Epithelial cell of prostate (primary cell): ENCODE measurements around the gene XG.
A peak's percentile ranks its signal among the peaks of the same experiment; 100 is the strongest.
"Not testable (repeated sequence)": the region's sequence is repeated elsewhere in the genome, so short reads cannot be mapped to it uniquely, and the experiment has no call there.

ENCODE experiments used
- DNase-seq: peaks from one replicate; pipeline ENCODE4 v3.0.0-alpha.2; 2011; ENCODE audit warnings: low read depth, low spot score
- H3K27ac ChIP-seq: fragments of 450-650 bp; 2 replicates; pipeline ENCODE4 v1.5.1; 2017; ENCODE audit warnings: mild to moderate bottlenecking

The XG gene

DNA sequence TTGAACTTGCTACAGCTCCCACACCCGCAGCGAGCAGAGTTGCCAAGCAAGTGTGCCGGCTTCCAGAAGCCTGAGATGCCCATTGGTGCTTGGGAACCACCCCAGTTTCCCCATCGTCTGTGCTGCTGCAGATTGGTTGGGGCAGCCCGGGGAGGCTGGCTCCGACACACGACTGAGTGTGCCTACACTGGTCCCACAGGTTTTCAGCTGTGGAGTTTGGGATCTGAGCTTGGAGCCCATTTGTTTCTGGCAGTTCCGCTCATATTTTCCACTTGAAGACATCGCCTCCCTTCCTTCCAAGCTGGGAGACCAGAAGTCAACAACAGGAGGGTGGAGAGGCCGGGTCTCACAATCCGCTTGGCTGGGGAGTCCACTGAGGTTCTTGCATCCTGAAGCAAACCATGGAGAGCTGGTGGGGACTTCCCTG lies at the start of gene XG:
Gene XG, plus strand, starts transcription at position 167 of the 427 bp plus-strand sequence. Its CDS starts 235 bp downstream, at position 402.
- peak; percentile 6 for DNase-seq
- peak within 1 kb of the TSS; percentile 58 for H3K27ac ChIP-seq

- DNase-seq, result no peak
- peak overlapping the region; percentile 50 for H3K27ac ChIP-seq
These were observed 47.9 kb upstream of the XG start for GRCh38 chrX:2703991-2704369.

GRCh38 chrX:2705046-2705832 lies 46.6 kb upstream of the XG start:
- DNase-seq, result no peak
- H3K27ac ChIP-seq, result no peak overlapping the region

DNA sequence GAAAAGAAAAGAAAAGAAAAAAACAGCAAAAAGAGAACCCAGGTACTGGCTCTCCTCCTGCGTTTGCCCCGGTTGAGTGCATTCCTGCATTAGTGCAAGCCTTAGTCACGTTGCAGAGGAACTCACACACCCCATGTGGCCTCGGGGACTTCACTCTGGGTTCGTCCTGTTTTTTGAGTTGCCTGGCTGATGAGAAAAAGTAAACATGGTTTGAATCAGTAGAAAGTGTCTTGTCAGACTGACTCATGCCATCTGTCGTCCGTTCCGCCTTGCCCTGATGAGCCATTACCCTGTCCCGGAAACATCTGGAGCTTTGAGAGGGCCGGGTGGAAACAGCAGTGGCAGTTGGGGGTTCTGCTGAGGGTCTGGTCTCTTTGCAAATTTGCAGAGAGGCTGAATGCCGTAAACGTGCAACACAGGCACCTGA lies 44.5 kb upstream of the XG start:
- H3K27ac ChIP-seq, result peak overlapping the region; percentile 84
- DNase-seq, result peak; percentile 92

GRCh38 chrX:2708021-2708420 lies 43.8 kb upstream of the XG start:
- DNase-seq, result no peak
- peak overlapping the region; percentile 84 for H3K27ac ChIP-seq

- no peak for DNase-seq
- H3K27ac ChIP-seq, result peak overlapping the region; percentile 84
These were observed 43.1 kb upstream of the XG start for GRCh38 chrX:2708592-2709188.

- H3K27ac ChIP-seq, result peak overlapping the region; percentile 95
- DNase-seq, result no peak
These were observed 42.3 kb upstream of the XG start for GRCh38 chrX:2709556-2709955.

- peak; percentile 89 for DNase-seq
These were observed 41.6 kb upstream of the XG start for GRCh38 chrX:2710041-2710840.

DNA sequence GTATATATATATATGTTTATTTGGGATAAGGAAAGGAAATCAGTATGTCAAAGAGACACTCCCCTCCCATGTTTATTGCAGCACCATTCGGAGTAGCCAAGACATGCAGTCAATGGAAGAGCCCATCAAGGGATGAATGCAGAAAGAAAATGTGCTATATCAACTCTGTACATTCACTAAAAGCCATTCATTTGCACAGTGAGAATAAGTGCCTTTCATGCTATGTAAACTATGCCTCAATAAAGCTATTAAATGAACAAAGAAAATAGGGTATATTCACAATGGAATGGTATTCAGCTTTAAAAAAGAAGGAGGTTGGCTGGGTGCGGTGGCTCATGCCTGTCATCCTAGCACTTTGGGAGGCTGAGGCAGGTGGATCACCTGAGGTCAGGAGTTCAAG lies 40.4 kb upstream of the XG start:
- peak overlapping the region; percentile 95 for H3K27ac ChIP-seq
- DNase-seq, result no peak

More at GRCh38 chrX:2710041-2710840, 41.6 kb upstream of the XG start:
- H3K27ac ChIP-seq, result peak overlapping the region; percentile 95

DNA sequence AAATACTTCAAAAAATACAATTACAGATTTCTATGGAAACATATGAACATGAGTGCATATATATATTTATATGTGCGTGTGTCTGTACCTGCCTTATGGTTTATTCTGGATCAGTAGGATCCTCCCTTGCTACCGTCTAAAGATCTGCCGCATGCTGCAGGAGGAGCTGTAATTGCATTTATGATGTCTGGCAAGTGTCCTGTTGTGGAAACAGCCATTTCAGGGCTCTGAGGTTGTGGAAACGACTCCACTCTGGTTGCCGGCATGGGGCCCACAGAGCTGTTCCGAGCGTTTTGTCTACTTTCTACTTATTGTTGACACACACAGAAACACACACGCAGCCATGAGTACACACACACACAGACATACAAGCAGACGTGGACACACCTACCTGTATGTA lies 39.4 kb upstream of the XG start:
- H3K27ac ChIP-seq, result no peak overlapping the region
- DNase-seq, result no peak

GRCh38 chrX:2712890-2713840 lies 38.7 kb upstream of the XG start:
- H3K27ac ChIP-seq, result no peak overlapping the region
- no peak for DNase-seq

- H3K27ac ChIP-seq, result no peak overlapping the region
- DNase-seq, result no peak
These were observed 37.3 kb upstream of the XG start for GRCh38 chrX:2714551-2714950.

- no peak overlapping the region for H3K27ac ChIP-seq
These were observed 36.7 kb upstream of the XG start for GRCh38 chrX:2715066-2715600.

GRCh38 chrX:2717312-2717711 lies 34.5 kb upstream of the XG start:
- no peak overlapping the region for H3K27ac ChIP-seq
- no peak for DNase-seq

More at GRCh38 chrX:2715066-2715600, 36.7 kb upstream of the XG start:
- DNase-seq, result no peak

- no peak for DNase-seq
- H3K27ac ChIP-seq, result no peak overlapping the region
These were observed 33.0 kb upstream of the XG start for GRCh38 chrX:2718821-2719220.

DNA sequence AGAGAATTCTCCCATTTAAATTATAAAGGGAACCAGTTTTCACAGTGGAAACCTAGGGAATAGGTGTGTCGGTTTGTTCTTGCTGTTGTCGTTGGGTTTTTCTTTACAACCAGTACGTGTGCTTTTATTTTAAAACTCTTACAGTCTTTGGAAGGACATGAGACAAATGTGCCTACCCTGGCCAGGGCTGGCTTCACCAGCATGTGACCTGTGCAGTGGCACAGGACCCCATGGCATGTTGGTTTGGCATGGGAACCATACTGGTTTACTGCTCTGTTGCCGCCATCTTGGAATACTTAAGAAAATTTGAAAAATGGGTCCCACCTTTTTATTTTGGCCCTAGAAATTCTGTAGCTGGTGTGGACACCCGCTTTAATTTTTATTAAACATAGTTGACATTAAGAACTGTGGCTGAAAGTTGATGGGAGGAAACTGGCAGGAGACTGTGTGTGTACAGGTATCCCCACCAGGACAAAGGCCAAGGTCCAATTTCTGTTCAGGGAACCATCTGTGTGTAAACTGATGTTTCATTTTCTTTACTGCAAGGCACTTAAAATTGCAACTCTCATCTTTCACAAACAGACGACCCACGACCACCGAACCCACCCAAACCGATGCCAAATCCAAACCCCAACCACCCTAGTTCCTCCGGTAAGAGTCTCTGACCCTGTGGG lies 31.9 kb upstream of the XG start:
- no peak overlapping the region for H3K27ac ChIP-seq
- DNase-seq, result no peak

- DNase-seq, result no peak
- H3K27ac ChIP-seq, result no peak overlapping the region
These were observed 28.5 kb upstream of the XG start for GRCh38 chrX:2723286-2723879.

DNA sequence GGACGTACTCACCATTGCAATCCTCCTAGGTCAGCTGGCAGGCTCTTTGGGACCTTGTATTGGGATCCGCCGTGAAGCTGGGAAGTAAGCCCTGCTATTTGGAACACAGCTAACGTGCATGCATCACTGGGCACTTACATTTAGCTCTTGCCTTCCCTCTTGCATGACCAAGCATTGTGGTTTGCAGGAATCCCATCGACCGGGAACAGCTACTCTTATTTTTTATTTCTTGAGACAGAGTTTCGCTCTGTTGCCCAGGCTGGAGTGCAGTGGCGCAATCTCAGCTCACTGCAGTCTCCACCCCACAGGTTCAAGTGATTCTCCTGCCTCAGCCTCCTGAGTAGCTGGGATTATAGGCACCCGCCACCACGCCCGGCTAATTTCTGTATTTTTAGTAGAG lies 24.6 kb upstream of the XG start:
- not testable (repeated sequence) for DNase-seq

DNA sequence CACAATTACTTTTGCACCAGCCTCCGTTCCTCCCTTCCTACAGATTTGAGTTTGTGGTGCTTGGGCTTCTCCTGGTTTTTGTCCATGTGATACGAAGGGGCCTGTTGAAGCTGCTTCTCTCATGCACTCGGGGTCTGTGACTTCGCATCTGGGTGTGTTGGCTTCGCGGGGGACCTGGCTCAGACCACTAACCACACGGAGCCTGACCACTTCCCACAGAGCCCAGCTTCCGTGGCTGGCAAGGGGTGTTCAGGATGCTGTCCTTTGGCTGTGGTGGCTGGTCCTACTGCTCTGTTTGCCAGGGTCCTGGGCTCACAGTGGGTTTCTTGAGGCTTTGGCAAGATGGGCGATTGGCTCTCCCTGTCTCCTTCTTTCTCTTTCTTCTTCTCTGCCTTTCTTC lies 19.8 kb upstream of the XG start:
- no peak for DNase-seq
- no peak overlapping the region for H3K27ac ChIP-seq

More for the DNA sequence above, 24.6 kb upstream of the XG start:
- H3K27ac ChIP-seq, result not testable (repeated sequence)
